Stimulated activated CD8-positive, alpha-beta memory T cell treated with anti-CD3 and anti-CD28 coated beads, Interleukin-15, amount 100 ng/mL, for 48 hours (primary cell): ENCODE data around the gene KCNK5.
A peak's percentile ranks its signal among the peaks of the same experiment; 100 is the strongest.

ENCODE experiments used
- DNase-seq, 2 donors: peaks; one replicate each; pipeline ENCODE4 v3.0.0-alpha.2; 2020; ENCODE audit warnings: low read depth in 2 of 2

The KCNK5 gene

DNA sequence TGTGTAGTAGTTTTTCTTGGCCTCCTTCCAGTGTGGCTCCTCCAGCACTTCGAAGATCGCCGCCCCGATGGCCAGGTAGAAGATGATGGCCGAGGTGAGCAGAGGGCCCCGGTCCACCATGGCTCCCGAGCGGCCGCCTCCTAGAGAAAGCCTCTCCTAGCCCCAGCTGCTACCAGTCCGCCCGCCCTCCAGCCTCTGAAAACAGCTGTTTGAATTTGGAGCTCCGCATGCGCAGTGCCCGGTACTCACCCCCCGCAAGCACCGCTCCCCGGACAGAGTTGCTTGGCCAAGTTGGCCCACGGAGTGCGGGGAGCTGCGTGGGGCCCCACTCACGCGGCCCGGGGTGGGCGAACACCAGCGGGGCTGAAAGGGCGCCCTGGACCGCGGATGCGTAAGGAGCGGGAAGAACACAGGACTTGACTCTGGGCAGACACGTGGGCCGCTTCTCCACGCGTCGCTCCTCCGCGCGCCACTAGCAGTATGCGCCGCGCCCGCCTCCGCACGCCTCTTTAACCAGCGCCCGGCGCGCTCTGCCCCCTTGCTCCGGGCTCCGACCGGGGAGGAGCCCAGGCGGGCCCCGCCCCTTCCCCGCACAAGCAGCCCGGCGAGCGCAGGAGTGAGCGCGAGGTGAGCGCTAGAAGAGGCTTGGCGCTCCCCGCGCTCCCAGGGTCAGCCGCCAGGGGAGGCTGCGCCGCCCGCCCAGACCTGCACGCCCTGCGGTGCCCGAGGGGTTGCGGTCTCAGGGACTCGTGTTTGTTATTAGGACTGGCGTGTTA, at the start of gene KCNK5:
TSS of gene KCNK5 (minus strand) at position 484 of the 776 bp plus-strand sequence. CDS start at position 120, 364 bp downstream.
- peak; percentile 83 to 86 for DNase-seq

- no peak for DNase-seq
Observed at GRCh38 chr6:39276379-39276995, 47.2 kb upstream of the KCNK5 start.

DNA sequence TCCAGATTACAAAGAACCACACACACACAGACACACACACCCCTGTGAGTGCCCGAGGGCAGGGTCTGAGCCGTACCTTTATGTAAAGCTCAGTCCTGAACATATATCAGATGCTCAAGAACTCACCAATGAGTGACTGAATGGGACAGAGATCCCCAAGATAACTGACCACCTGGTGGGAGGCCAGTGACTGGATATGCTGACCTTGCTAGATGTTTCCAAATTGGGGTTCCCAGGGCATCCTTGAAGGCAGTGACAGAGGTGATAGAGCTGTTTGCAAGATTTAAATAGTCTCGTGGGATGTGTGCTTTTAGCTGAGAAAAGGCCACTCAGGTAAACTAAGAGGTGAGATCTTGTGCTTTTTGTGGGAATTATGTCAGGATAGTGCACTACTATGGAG, 45.6 kb upstream of the KCNK5 start:
- DNase-seq, result no peak

- no peak for DNase-seq
Observed at GRCh38 chr6:39274471-39274870, 45.2 kb upstream of the KCNK5 start.

- no peak for DNase-seq
Observed at GRCh38 chr6:39273406-39273821, 44.1 kb upstream of the KCNK5 start.

- no peak for DNase-seq
Observed at GRCh38 chr6:39269961-39270360, 40.7 kb upstream of the KCNK5 start.

DNA sequence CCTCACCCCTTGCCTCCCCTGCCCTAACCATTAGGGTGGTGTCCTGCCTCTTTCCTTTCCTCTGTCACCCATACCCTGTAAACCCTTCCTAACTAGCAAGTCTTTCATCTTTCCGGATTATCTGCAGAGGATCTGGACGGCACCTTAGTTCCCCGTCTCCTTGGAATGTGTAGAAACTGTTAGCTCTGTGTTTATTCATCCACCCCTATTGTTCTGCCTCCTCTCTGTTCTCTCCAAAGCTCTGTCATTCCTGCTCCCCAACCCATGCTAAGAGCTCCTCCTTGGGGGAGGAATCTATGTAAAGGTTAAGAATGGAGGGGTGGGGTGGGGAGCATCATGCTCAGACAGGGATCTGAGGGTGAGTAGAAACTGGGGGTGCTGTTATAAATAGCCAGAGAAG, 39.4 kb upstream of the KCNK5 start:
- DNase-seq, result no peak

DNA sequence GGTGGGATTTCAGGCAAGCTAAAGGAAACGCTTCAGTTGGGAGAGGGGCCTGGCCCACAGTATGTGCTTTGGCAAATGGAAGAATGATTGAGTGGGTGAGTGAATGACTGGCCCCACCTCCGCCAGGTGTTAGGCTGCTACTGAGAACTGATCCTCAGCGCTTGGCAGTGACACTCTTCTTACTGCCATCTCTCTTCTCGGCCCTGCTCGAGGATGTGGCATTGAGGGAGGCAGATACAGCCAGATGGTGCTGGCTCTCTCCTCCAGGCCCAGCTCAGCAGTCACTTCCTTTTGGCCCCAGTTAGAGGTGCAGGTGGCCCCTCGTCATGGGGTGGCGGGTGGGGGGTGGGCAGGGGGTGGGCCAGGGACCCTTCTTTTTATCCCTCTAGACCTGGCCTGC, 38.9 kb upstream of the KCNK5 start:
- DNase-seq, result no peak

DNA sequence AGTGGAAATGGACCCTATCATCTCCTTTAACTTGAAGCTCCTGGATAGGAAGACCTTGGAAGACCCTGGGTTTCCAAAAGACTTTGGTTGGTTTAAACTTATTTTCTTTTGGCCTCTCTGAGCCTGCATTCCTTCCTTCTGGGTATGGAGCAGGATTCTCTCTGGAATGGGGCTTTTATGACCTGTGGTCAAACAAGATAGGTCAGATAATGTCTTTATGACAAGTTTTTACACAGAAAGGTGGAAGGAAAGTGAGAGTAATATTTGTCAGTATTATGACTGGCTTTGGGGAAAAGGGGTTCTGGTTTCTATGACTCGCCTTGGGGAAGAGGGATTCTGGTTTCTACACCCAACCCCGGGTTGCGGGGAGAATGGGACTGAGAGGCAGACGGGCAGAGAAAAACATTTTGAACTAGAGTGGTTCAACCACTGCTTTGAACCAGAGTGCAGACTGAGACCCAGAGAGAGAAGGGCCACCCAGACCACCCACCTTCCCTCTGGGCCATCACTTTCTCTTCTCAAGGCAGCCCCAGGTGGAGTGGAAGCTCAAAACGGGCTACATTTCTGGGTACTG, 37.6 kb upstream of the KCNK5 start:
- DNase-seq, result peak in 1 of 2 donors; percentile 23

DNA sequence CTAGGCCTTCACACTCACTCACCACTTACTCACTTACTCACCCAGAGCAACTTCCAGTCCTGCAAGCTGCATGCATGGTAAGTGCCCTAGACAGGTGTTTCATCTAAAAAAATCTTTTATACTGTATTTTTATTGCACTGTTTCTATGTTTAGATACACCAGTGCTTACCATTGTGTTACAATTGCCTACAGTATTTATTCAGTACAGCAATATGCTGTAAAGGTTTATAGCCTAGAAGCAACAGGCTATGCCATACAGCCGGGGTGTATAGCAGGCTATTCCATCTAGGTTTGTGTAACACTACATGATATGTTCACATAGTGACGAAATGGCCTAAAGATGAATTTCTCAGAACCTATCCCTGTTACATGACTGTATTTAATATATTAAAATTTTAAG, 37.1 kb upstream of the KCNK5 start:
- DNase-seq, result no peak

- DNase-seq, result peak in 1 of 2 donors; percentile 6
Observed at GRCh38 chr6:39263303-39264037, 34.2 kb upstream of the KCNK5 start.

- no peak for DNase-seq
Observed at GRCh38 chr6:39261751-39262150, 32.5 kb upstream of the KCNK5 start.

DNA sequence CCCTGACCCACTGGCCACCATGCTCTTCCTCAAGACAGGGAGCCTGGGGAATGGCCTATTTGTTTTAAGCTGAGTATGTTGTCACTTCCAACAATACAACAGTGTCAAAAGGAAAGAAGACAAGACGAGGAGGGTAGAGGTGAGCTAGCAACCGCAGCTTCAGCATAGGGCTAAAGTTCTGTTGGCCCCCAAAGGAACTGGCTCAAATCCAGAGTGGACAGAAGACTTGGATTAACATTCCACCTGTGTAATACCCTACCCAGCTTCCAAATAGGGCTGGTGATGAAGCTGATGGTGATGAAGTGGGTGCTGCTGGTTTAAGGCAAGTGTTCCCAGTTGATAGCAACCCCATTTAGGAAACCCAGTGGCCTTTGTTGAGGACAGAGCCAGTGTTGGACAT, 31.7 kb upstream of the KCNK5 start:
- no peak for DNase-seq

DNA sequence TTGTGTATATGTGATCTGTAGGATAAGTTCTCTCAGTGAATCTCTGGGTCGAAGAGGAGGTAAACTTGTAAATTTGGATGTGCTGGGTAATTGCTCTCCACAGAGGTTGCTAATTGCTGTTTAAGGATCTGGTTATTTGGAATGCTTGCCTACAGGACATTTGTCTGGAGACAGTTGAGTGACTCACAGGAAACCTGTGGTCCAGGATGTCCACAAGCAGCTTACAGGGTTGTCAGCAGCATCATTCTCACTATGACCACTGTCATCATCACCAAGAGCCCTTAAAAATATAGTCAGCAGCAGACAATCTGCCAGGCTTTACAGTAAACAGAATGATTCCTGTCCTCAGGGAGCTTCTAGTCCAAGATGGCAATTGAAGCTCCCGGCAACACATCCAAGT, 31.2 kb upstream of the KCNK5 start:
- no peak for DNase-seq

GRCh38 chr6:39256294-39256940, 27.1 kb upstream of the KCNK5 start:
- no peak for DNase-seq

- DNase-seq, result no peak
Observed at GRCh38 chr6:39254999-39255535, 25.8 kb upstream of the KCNK5 start.

DNA sequence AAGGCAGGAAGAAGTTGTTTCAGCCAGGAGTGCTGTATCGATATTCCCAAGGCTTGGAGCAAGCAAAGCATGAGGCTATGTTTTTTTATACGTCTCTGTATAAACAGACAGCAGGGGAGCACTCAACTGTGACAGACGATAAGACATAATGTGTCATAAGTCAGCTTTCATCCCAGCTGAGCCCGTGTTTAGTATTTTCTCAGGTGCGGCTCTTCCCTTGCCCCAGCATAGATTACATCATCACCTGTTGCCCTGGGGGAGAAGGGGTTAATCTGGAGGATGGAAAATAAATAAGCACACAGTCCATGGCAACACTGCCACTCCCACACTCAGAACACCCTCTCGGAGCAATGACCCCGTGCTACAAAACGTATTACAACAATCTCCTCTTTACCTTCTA, 22.1 kb upstream of the KCNK5 start:
- DNase-seq, result no peak

DNA sequence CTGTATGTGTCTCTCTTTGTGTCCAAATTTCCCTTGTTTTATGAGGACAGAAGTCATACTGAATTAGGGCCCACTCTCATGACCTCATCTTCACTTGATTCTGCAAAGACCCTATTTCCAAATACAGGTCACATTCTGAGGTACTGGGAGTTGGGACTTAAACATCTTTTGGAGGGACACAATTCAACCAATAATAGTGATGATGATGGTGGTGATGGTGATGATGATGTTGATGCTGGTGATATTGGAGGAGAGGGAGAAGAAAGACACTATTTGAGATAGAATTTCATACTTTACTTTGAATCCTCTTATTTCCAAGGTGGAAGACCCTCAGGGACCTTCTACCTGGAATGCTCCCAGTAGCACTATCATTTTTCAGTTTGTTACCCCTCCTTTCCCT, 21.2 kb upstream of the KCNK5 start:
- no peak for DNase-seq

DNA sequence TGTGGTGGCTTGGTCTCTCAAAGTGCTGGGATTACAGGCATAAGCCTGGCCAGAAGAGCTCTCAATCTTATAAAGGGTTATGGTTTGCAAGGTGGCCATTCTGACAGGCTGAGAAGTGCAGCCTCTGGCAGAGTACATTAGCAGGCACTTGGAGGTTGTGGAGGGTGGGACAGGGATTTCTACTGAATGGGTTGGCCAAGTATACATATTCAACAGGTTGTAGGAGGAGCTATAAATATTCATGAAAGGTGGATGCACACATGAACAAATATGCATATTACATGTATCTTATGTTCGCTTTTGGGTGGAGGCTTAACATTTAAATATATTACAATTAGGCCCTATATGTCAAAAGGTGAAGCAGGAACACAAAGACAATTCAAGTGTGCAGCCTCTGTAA, 20.0 kb upstream of the KCNK5 start:
- DNase-seq, result no peak

GRCh38 chr6:39247667-39248194, 18.5 kb upstream of the KCNK5 start:
- no peak for DNase-seq

DNA sequence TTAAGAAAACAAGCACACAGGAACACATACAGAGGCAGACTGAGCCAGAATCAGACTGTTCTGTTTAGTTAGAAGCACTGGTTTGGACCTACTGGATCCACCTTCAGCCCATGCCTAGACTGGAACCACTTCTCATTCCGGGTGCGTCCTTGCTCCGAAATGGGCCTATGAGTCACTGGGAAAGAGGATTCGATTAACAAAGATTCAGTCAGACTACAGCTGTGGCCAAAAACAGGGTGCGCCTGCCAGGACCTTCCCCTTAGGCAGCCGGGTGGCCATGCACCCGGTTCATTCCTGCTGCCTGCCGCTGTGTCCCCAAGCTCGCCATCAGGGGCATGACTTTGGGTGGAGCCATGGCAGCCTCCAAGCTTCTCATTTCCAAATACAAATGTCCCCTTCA, 14.5 kb upstream of the KCNK5 start:
- DNase-seq, result no peak
